Measurements from ENCODE around the gene EPB41.

DNA sequence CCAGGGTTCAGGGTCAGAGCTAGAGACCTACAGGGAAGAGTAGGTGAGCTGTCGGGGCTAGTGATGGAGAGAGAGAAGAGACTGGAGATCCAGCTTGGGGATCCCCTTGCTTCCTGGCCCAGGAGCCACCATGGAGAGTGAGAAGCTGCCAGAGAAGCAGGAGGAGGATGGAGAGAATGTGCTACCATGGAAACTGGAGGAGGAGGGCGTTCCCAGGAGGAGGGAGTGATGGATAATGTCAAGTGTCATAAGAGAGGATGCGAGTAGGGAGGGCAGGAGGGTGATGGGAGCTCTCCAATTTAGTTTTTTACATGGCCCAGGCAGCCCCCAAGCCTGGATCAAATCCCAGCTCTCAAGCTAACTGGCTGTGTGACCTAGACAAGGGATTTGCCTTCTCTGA is 46.5 kb upstream of the EPB41 start:
- no peak for TF ChIP-seq CTCF (IDR thresholded peaks at IDR 0.05)
- TF ChIP-seq EP300 (IDR thresholded peaks at IDR 0.05; ENCODE audit: low read depth), result no peak
- no peak for TF ChIP-seq POLR2A (IDR thresholded peaks at IDR 0.05)
- no peak for TF ChIP-seq POLR2AphosphoS5 (IDR thresholded peaks at IDR 0.05)
